GM15510 (cell line): ENCODE data around the gene SIGMAR1.

Experiments used
- POLR2A ChIP-seq: IDR thresholded peaks from 3 replicates; pipeline ENCODE4 v1.6.1; 2011; ENCODE audit warnings: borderline replicate concordance; ENCODE audit not compliant: insufficient read length; ENCODE audit errors: extremely low read depth

SIGMAR1 gene

GRCh38 chr9:34606905-34607304 lies 30.7 kb downstream of the SIGMAR1 start:
- no peak for TF ChIP-seq POLR2A

DNA sequence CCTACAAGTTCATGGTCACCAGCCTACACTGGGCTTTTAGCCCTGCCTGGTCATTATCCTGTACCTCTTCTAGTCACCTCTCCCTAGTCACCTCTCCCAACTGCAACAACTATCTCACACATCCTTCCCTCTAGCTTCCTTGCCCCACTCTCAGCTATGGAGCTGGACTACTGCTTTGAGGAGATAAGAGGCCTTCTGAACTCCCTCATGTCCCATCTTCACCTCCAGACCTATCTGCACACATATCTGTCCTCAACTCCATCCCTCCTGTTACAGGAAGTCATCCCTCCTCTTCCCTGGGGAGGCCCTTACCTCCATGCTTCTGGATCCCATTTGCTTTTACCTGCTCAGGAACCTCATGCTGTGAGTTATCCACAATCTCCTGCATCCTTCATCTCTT lies 31.4 kb downstream of the SIGMAR1 start:
- TF ChIP-seq POLR2A = no peak

DNA sequence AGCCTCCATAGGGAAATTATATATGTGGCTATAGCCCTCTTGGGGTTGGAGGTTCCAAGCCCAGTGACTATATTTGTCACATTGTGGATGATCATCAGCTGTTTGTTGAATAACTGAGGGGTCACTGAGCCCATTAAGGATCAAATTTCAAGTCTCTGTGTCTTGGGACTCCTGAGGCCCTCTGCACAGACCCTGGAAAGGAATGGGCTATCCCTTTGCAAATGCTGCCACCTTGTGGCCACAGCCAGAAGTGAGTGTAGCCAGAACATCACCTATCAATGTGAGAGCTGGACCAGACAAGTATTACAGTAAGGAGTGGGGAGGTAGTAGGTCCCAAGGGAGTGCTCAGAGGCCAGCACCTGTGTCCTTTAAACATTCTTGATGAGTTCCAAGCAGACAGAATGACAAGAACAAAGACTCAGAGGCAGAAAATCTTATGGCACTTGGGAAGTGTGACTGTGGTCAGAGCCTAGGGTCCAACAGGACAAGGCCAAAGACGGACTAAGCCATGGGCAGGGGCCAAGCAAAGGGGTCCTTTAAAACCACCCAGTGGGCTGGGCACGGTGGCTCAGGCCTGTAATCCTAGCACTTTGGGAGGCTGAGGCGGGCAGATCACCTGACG lies 33.9 kb downstream of the SIGMAR1 start:
- no peak for TF ChIP-seq POLR2A

- no peak for TF ChIP-seq POLR2A
Observed at GRCh38 chr9:34601937-34602573, 35.5 kb downstream of the SIGMAR1 start.

GRCh38 chr9:34600908-34601307 lies 36.7 kb downstream of the SIGMAR1 start:
- TF ChIP-seq POLR2A = no peak

DNA sequence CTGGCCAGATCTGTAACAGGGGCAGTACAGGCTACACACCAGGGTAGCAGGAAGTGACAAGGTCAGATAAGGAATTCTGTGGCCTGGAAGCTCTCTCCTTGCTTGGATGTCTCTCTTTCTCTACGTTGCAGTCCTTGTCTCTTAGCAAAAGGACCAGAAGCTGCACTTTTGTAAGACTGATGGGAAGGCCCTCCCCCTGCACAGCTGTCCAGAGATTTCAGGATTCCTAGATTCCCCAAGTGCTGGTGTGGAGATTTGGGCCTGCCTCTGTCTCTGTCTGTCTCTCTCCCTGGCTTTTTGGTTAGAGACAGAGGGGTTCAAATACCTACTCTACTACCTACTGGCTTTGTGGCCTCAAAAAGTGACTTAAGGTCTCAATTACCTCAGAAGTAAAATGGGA lies 38.0 kb downstream of the SIGMAR1 start:
- no peak for TF ChIP-seq POLR2A

- TF ChIP-seq POLR2A = no peak
Observed at GRCh38 chr9:34594177-34594576, 43.4 kb downstream of the SIGMAR1 start.

- TF ChIP-seq POLR2A = no peak
Observed at GRCh38 chr9:34592895-34593601, 44.5 kb downstream of the SIGMAR1 start.

- no peak for TF ChIP-seq POLR2A
Observed at GRCh38 chr9:34591917-34592866, 45.4 kb downstream of the SIGMAR1 start.

GRCh38 chr9:34591248-34591916 lies 46.2 kb downstream of the SIGMAR1 start:
- TF ChIP-seq POLR2A = no peak

GRCh38 chr9:34590381-34591247 lies 47.0 kb downstream of the SIGMAR1 start:
- TF ChIP-seq POLR2A = no peak

- TF ChIP-seq POLR2A = no peak
Observed at GRCh38 chr9:34589636-34590380, 47.8 kb downstream of the SIGMAR1 start, which contains the start of gene CNTFR. CNTFR (minus strand) TSS chr9:34589724; CDS start chr9:34568981, 20,743 bp downstream.
